Measurements from ENCODE around the gene RPS24.

- TF ChIP-seq POLR2A (IDR thresholded peaks at IDR 0.05; ENCODE audit: extremely low read depth, insufficient read length) = no peak
- no peak for TF ChIP-seq CTCF (IDR thresholded peaks at IDR 0.05; ENCODE audit: low read depth, low read length)
- TF ChIP-seq, protein P1, sequence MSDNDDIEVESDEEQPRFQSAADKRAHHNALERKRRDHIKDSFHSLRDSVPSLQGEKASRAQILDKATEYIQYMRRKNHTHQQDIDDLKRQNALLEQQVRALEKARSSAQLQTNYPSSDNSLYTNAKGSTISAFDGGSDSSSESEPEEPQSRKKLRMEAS (IDR thresholded peaks at IDR 0.05; ENCODE audit: low read depth, low read length) = no peak
Measured at GRCh38 chr10:78082636-78083035, 49.0 kb downstream of the RPS24 start.

All from NB4 (cell line).